Endothelial cell of umbilical vein (primary cell): ENCODE results near the gene RECK. TPM values are rescaled to one million over a fixed set of nuclear protein-coding genes. Genes with fewer than 3 reads are reported as not detected.
A peak's percentile ranks its signal among the peaks of the same experiment; 100 is the strongest.
"Not testable (repeated sequence)": the region's sequence is repeated elsewhere in the genome, so short reads cannot be mapped to it uniquely, and the experiment has no call there.

Source experiments
- BruUV-seq: library from RNA; stranded (reverse); fragments of 400-500 nt; replicated peaks from 2 replicates; lab custom pipeline; 2021; lab: Mats Ljungman, UMichigan
- CTCF ChIA-PET: fragments of 300-600, 350-600 bp; sonication (Branson Sonifier 250); formaldehyde crosslinking; loops from one replicate; lab custom pipeline; 2021; ENCODE audit warnings: antibody characterized with exemption, inconsistent platforms; lab: Charles Lee
- POLR2A ChIA-PET: fragments of 300-600, 350-600 bp; sonication (Branson Sonifier 250); formaldehyde crosslinking; loops from one replicate; lab custom pipeline; 2021; ENCODE audit warnings: antibody characterized with exemption, inconsistent platforms; lab: Charles Lee
- DNase-seq: peaks from one replicate; pipeline ENCODE4 v3.0.0-alpha.2; 2011; ENCODE audit warnings: low read depth, low spot score
- FAIRE-seq: peaks from 2 replicates; lab custom pipeline; 2011; peaks lifted over from hg19 to GRCh38; lab: Jason Lieb, UNC
- H2AFZ ChIP-seq: 2 replicates; pipeline ENCODE4 v1.6.0; 2012; ENCODE audit warnings: low read depth, low read length, control low read depth, inconsistent platforms
- H3K27ac ChIP-seq: 2 replicates; pipeline ENCODE4 v1.5.1; 2011; ENCODE audit warnings: low read depth, mild to moderate bottlenecking, control low read depth, low read length, moderate library complexity; ENCODE audit not compliant: insufficient read depth
- H3K27me3 ChIP-seq, 2 experiments: 2 replicates each; pipeline versions ENCODE4 v1.6.0 to v1.6.1; 2011; ENCODE audit warnings: low read length in 2 of 2, mixed read lengths in 1 of 2; ENCODE audit not compliant: control insufficient read depth in 2 of 2, insufficient read depth in 2 of 2
- H3K36me3 ChIP-seq, 2 experiments: 2 replicates in 1 of 2; 3 replicates in 1 of 2; pipeline ENCODE4 v1.5.1; 2011; ENCODE audit warnings: low read length in 2 of 2, mild to moderate bottlenecking in 1 of 2, moderate library complexity in 1 of 2; ENCODE audit not compliant: control insufficient read depth in 2 of 2, insufficient read depth in 2 of 2; ENCODE audit errors: extremely low read depth in 1 of 2
- H3K4me1 ChIP-seq: 3 replicates; pipeline ENCODE4 v1.5.1; 2011; ENCODE audit warnings: mild to moderate bottlenecking, low read length; ENCODE audit not compliant: control insufficient read depth, insufficient read depth; ENCODE audit errors: extremely low read depth
- H3K4me2 ChIP-seq: 2 replicates; pipeline ENCODE4 v1.6.1; 2011; ENCODE audit warnings: low read length, control low read depth, mixed read lengths; ENCODE audit not compliant: insufficient read depth
- H3K4me3 ChIP-seq, 3 experiments: fragments of 200-600 bp in 1 of 3; sonication (generic), shearing (Covaris generic) in 1 of 3; replicated peaks in 1 of 3; 2 replicates each; pipeline ENCODE4 v1.5.1; 2011 to 2016; ENCODE audit warnings: control low read depth in 3 of 3, low read length in 3 of 3, mild to moderate bottlenecking in 2 of 3, inconsistent platforms in 1 of 3, low read depth in 1 of 3, moderate library complexity in 1 of 3; ENCODE audit not compliant: insufficient read depth in 1 of 3
- H3K79me2 ChIP-seq: 2 replicates; pipeline ENCODE4 v1.6.0; 2012; ENCODE audit warnings: low read length, inconsistent platforms; ENCODE audit not compliant: control insufficient read depth, insufficient read depth
- H3K9ac ChIP-seq: replicated peaks from 2 replicates; pipeline ENCODE3; 2011; ENCODE audit warnings: low read length, control low read depth; ENCODE audit not compliant: insufficient read depth; ENCODE audit errors: extremely low read depth
- H3K9me1 ChIP-seq: replicated peaks from 3 replicates; pipeline ENCODE4 v1.6.0; 2011; ENCODE audit warnings: mild to moderate bottlenecking, low read length; ENCODE audit not compliant: control insufficient read depth, insufficient read depth; ENCODE audit errors: extremely low read depth
- H3K9me3 ChIP-seq: replicated peaks from 2 replicates; pipeline ENCODE4 v1.5.1; 2012; ENCODE audit warnings: low read length, inconsistent platforms; ENCODE audit not compliant: control insufficient read depth, insufficient read depth
- H4K20me1 ChIP-seq: replicated peaks from 2 replicates; pipeline ENCODE3; 2011; ENCODE audit warnings: mild to moderate bottlenecking, low read length; ENCODE audit not compliant: control insufficient read depth, insufficient read depth; ENCODE audit errors: extremely low read depth
- FOS ChIP-seq: IDR thresholded peaks from 2 replicates; pipeline ENCODE4 v1.6.1; 2011; ENCODE audit warnings: mild to moderate bottlenecking, low read length, moderate library complexity, borderline replicate concordance; ENCODE audit not compliant: insufficient read depth
- GATA2 ChIP-seq: IDR thresholded peaks from 2 replicates; pipeline ENCODE4 v1.7.0; 2011; ENCODE audit warnings: low read depth, mild to moderate bottlenecking, moderate library complexity, mixed read lengths, low read length; ENCODE audit not compliant: insufficient read length, insufficient read depth
- MYC ChIP-seq: IDR thresholded peaks from one replicate; pipeline ENCODE4 v1.6.1; 2011; ENCODE audit warnings: mild to moderate bottlenecking, low read depth, low read length
- POLR2A ChIP-seq: IDR thresholded peaks from 2 replicates; pipeline ENCODE4 v1.6.1; 2012; ENCODE audit warnings: low read depth, mild to moderate bottlenecking, control low read depth, low read length
- dilution Hi-C: fragments of 300-500 bp; cut with MboI; formaldehyde crosslinking; loops from one replicate; pipeline ENCODE4 v1.15.0; 2019; ENCODE audit warnings: low sequenced_read_pairs; ENCODE audit not compliant: extremely low pct_ligation_motif_present
- intact Hi-C: fragments of 100-400 bp; cut with micrococcal nuclease; formaldehyde crosslinking; loops from one replicate; pipeline ENCODE4 v1.10.0; 2022
- polyA plus RNA-seq, 4 experiments: library from polyadenylated mRNA; depleted of rRNA in 3 of 4; stranded (reverse) in 3 of 4; unstranded in 1 of 4; fragments of >200 nt; gene quantifications; 2 replicates each; pipeline versions ENCODE4 v1.2.1 to v1.2.3, GENCODE V29; 2011 to 2012; ENCODE audit warnings: missing spikeins in 1 of 4
- total RNA-seq: library from RNA; stranded (reverse); gene quantifications from 2 replicates; pipeline ENCODE4 v1.2.3, GENCODE V29; 2021

The RECK gene
- total and polyA plus RNA-seq, 2 donors (not counting 3 experiments of a cell fraction or from before 2014, with no cell fraction given) = 12.0 to 14.1 TPM

DNA sequence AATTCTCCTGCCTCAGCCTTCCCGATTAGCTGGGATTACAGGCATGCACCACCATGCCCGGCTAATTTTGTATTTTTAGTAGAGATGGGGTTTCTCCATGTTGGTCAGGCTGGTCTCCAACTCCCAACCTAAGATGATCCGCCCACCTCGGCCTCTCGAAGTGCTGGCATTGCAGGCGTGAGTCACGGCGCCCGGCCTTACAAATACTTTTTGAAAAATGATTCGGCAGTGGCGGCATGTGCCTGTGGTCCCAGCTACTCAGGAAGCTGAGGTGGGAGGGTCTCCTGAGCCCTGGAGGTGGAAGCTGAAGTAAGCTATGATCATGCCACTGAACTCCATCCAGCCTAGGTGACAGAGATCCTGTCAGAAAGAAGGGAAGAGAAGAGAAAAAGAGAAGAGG lies 123.4 kb downstream of the RECK start:
- intact Hi-C loops, H4K20me1 ChIP-seq, dilution Hi-C loops, DNase-seq, H3K4me3 ChIP-seq, H3K9ac ChIP-seq, H3K9me1 ChIP-seq, H3K79me2 ChIP-seq, H3K9me3 ChIP-seq, BruUV-seq, H2AFZ ChIP-seq, H3K27ac ChIP-seq, H3K27me3 ChIP-seq, FAIRE-seq, H3K4me2 ChIP-seq, H3K36me3 ChIP-seq, POLR2A ChIA-PET: not testable (repeated sequence)
- CTCF ChIA-PET = interaction anchor here (1.4 kb wide), 1 partner anchor 46 kb away, joined by 3 read pairs; no protein-coding TSS in a partner anchor
- H3K4me1 ChIP-seq = peaks cover 16% of the 10 kb centered on the region

DNA sequence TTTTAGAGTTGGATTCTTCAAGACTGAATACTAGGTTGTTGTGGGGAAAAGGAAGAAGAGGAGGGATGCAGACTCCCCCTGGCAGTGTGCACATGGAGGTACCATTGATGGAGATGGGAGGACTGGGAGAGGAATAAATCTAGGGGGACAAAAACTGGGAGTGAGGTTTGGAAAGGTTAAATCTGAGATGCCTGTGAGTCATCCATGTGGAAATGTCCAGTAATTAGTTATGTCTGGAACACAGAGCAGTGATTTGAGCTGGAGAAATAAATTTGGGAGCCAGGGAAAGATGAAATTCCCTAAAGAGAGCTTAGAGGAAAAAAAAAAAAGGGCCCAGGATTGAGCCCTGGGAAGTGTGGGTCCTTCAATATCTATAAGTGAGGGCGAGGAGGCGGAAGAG lies 124.5 kb downstream of the RECK start:
- Histone ChIP-seq H3K4me2 (no peak overlapping the region), H4K20me1 (no peaks in the 10 kb centered on the region), H3K4me3 (no peak overlapping the region), H3K9me3 (no peaks in the 10 kb centered on the region), H3K36me3 (no peaks in the 10 kb centered on the region), H3K27ac (no peak overlapping the region), H3K27me3 (no peaks in the 10 kb centered on the region), H3K9me1 (no peaks in the 10 kb centered on the region), H3K9ac (no peak overlapping the region), H2AFZ (no peak overlapping the region), H3K4me1 (peaks cover 18% of the 10 kb centered on the region), H3K79me2 (no peaks in the 10 kb centered on the region)
- BruUV-seq = no TSS peak
- FAIRE-seq (no peak), DNase-seq (no peak)
- TF ChIP-seq FOS = peak; percentile 16
- no peak for TF ChIP-seq MYC
- TF ChIP-seq GATA2 = no peak
- TF ChIP-seq POLR2A = no peak
- ChIA-PET CTCF (interaction anchor here (1.0 to 1.4 kb wide), 3 partner anchors 13 to 153 kb away, joined by 3 to 4 read pairs (median 3); no protein-coding TSS in a partner anchor), POLR2A (no interaction called here)
- intact Hi-C loops (no loop called here), dilution Hi-C loops (no loop called here)
